ENCODE results near the gene PANK1.

DNA sequence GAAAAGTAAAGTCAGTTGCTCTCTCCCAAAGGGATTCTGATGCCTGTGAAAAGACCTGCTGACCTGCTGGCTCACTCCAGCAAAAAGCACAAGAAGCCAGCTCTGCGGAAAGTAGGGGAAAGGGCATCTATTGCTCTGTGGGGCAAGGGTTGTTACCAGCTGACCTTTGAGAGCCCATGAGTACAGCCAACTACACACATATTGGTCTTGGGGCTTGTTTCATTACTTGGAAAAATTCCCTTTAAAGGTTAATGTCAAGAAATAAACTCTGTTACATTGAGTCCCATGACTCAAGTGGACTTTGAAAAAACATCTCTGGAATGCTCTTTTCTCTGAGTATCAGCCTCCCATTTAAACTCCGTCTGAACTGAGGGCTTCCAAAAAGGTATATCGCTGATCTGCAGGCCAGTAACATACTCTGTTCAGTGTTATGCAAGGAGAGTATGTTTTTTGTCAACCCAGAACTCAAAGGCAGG, 53.2 kb downstream of the PANK1 start:
- TF ChIP-seq, protein P1, sequence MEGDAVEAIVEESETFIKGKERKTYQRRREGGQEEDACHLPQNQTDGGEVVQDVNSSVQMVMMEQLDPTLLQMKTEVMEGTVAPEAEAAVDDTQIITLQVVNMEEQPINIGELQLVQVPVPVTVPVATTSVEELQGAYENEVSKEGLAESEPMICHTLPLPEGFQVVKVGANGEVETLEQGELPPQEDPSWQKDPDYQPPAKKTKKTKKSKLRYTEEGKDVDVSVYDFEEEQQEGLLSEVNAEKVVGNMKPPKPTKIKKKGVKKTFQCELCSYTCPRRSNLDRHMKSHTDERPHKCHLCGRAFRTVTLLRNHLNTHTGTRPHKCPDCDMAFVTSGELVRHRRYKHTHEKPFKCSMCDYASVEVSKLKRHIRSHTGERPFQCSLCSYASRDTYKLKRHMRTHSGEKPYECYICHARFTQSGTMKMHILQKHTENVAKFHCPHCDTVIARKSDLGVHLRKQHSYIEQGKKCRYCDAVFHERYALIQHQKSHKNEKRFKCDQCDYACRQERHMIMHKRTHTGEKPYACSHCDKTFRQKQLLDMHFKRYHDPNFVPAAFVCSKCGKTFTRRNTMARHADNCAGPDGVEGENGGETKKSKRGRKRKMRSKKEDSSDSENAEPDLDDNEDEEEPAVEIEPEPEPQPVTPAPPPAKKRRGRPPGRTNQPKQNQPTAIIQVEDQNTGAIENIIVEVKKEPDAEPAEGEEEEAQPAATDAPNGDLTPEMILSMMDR (IDR thresholded peaks at IDR 0.05), result no peak
- no peak for TF ChIP-seq POLR2A (IDR thresholded peaks at IDR 0.05)

All from testis (tissue), 2 donors.